ENCODE data around the gene BRF1.
A peak's percentile ranks its signal among the peaks of the same experiment; 100 is the strongest.

Gene BRF1

DNA sequence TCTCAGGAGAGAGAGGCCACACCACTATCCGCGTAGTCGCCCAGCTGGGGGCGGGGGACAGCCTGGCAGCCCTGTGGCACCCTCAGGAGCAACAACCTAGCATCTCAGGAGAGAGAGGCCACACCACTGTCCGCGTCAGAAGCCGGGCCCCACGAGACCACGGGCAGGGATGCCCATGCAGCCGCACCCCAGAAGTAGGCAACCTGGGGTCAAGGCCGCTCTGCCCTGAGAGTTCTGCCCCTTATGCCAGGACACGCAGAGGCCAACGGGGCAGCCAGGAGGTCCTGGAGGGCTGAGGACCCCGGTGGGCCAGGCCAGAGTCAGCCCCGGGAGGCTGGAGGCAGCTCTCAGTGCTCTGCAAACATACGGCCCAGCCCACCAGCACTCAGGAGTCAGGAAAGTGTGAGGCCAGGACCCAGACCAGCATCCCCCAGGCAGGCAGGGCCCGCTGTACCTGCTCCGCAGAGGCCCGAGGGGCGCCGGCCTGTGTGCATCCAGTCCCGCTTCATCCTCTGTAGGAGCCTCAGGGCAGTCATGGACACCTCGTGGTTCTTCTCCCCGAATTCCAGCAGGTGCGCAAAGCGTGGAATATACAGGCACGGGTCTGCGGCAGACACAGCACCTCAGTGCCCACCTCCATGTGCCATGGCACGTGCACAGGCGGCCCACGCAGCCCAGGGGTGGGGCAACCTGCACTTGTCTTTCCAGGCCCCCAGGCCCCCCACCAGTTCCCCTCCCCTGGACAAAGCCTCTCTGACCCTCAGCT lies 59.8 kb downstream of the BRF1 start:
- H3K27ac ChIP-seq: no peak overlapping the region
- TF ChIP-seq CTCF (conservative IDR thresholded peaks at IDR 0.05): no peak

DNA sequence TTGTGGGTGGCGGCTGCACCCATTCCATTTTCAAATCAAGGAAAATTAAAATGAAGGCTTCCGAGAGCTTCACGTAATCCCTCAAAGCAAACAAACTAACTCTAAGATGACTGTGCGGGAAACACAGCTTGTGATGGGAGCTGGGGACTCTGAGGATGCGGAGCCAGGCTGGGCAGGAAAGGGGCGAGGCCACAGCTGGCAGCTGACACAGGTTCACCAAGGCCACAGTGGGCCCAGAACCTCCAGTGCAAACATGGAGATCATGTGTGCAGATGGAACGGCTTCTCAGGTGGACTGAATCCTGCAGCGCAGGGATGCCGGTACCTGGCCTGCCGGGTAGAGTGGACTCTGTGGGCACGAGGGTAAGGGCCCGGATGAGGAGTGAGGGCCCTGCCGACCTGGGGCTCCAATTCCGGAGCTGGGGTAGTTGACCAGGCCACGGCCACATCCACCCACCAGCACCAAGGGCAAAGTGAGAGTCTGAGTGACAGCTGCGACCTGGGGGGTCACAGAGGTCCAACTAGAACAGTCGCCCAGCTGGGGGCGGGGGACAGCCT lies 71.6 kb downstream of the BRF1 start:
- TF ChIP-seq CTCF (conservative IDR thresholded peaks at IDR 0.05): no peak
- no peak overlapping the region for H3K27ac ChIP-seq

GRCh38 chr14:105228562-105228961 lies 72.2 kb downstream of the BRF1 start:
- TF ChIP-seq CTCF (conservative IDR thresholded peaks at IDR 0.05): no peak
- H3K27ac ChIP-seq: no peak overlapping the region

DNA sequence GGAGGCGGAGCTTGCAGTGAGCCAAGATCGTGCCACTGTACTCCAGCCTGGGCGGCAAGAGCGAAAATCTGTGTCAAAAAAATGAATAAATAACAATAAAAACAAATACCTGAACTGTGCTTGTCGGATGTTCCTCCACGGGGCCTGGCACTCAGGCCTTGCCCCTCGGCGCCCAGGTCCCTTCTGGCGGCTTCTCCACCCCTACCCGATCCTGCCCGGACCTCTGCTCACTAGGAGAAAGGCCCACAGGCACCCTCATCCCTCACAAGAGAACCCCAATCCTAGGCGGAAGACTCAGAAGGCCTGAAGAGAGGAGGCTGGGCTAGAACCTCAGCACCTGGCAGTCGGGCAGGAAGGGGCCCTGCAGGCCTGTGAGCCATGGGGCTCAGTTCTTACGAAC lies 73.5 kb downstream of the BRF1 start:
- no peak for TF ChIP-seq CTCF (conservative IDR thresholded peaks at IDR 0.05)
- no peak overlapping the region for H3K27ac ChIP-seq

GRCh38 chr14:105226198-105226597 lies 74.6 kb downstream of the BRF1 start:
- TF ChIP-seq CTCF (conservative IDR thresholded peaks at IDR 0.05): no peak
- H3K27ac ChIP-seq: no peak overlapping the region

DNA sequence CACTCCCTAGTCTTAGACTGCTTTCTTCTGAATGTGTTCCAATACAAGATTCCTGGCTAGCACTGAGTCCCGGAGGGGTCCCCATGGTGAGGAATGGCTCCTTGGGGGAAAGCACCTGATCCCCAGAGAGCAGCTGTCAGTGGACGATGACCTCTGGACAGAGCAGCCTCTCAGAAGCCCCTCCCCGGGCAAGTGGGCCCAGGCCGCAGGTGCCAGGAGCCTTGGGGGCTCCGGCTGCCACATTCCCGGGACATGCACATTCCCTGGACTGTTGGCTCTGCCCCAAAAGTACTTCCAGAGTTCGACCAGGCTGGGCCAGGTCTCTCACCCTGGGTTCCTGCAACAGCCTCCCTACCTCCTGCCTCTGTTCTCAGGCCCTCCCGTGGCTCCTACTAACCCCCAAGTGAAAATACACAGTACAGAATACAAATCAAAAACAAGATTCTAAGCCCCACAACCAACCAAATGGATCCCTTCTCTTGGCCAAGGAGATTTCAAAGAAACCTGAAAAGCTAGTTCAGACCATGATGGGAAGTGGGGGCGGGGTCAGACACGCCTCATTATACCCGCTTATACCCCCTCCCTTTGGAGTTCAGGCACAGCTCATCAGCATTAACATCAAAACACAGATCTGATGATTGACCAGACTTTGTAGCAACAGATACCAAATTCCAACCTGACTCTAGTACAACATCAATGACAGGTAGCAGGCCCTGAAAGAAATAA lies 75.8 kb downstream of the BRF1 start:
- H3K27ac ChIP-seq: no peak overlapping the region
- TF ChIP-seq CTCF (conservative IDR thresholded peaks at IDR 0.05): no peak

DNA sequence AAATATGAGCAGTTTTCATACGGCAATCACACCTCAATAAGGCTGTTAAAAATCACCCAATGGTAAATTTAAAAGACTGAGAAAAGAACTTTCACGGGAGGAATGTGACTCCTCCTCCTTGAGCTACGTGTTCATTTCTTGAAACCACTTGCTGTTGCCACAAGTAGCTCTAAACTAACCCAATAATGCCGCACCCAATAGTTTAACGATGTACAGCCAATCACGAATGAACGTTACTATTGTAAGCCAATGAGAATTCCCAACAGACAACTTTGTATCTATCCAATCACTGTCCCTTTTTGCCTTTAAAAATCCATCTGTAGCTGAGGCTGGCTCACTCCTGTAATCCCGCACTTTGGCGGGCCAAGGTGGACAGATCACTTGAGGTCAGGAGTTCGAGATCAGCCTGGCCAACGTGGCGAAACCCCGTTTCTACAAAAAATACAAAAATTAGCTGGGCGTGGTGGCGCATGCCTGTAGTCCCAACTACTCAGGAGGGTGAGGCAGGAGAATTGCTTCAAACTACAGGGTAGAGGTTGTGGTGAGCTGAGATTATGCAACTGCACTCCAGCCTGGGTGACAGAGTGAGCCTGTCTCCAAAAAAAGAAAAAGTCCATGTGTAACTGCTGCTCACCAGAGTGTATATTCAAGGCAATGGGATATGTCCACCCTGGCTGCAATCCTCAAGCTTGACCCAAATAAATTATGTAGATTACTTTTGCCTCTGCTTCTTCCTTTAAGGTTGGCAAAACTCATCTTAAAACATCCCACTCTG lies 76.8 kb downstream of the BRF1 start:
- TF ChIP-seq CTCF (conservative IDR thresholded peaks at IDR 0.05): no peak
- H3K27ac ChIP-seq: peak overlapping the region; percentile 25; the same call in 1 of the 2 replicates

Data from VCaP (cell line).